A673 (cell line): ENCODE measurements around the gene EEPD1. TPM values are rescaled to one million over a fixed set of nuclear protein-coding genes. Genes with fewer than 3 reads are reported as not detected.

ENCODE experiments used
- BruUV-seq: library from RNA; stranded (reverse); fragments of 400-500 nt; replicated peaks from 2 replicates; lab custom pipeline; 2021; lab: Mats Ljungman, UMichigan
- CTCF ChIA-PET: fragments of 300-600 bp; sonication (Branson Sonifier 250); formaldehyde crosslinking; loops from one replicate; lab custom pipeline; 2022; ENCODE audit warnings: antibody characterized with exemption; lab: Charles Lee
- POLR2A ChIA-PET: fragments of 300-600 bp; sonication (Branson Sonifier 250); formaldehyde crosslinking; loops from one replicate; lab custom pipeline; 2022; ENCODE audit warnings: antibody characterized with exemption; ENCODE audit not compliant: low non-redundant PET; lab: Charles Lee
- DNase-seq: peaks from one replicate; pipeline ENCODE4 v3.0.0-alpha.2; 2015; ENCODE audit warnings: low spot score
- H3K27ac ChIP-seq: fragments of 200-600 bp; sonication (generic); 2 replicates; pipeline ENCODE4 v1.5.1; 2016; ENCODE audit warnings: mixed run types, low read depth, mild to moderate bottlenecking, mixed read lengths, antibody characterized with exemption, low read length; ENCODE audit not compliant: poor library complexity, severe bottlenecking
- H3K27me3 ChIP-seq: fragments of 200-600 bp; sonication (generic); replicated peaks from 2 replicates; pipeline ENCODE4 v1.6.1; 2017; ENCODE audit warnings: mixed run types, low read depth, mild to moderate bottlenecking, mixed read lengths, antibody characterized with exemption, low read length; ENCODE audit not compliant: insufficient read depth, poor library complexity
- H3K36me3 ChIP-seq: fragments of 200-600 bp; sonication (generic); 2 replicates; pipeline ENCODE4 v1.6.1; 2016; ENCODE audit warnings: mixed run types, mild to moderate bottlenecking, mixed read lengths, antibody characterized with exemption, low read length; ENCODE audit not compliant: insufficient read depth, poor library complexity, severe bottlenecking
- H3K4me1 ChIP-seq: fragments of 200-600 bp; sonication (generic); 2 replicates; pipeline ENCODE4 v1.6.1; 2017; ENCODE audit warnings: mixed run types, mild to moderate bottlenecking, mixed read lengths, antibody characterized with exemption, low read length; ENCODE audit not compliant: insufficient read depth, poor library complexity, severe bottlenecking
- H3K4me3 ChIP-seq: fragments of 200-600 bp; sonication (generic); 2 replicates; pipeline ENCODE4 v1.5.1; 2016; ENCODE audit warnings: low read depth, mixed run types, mild to moderate bottlenecking, mixed read lengths, low read length; ENCODE audit not compliant: poor library complexity, severe bottlenecking
- H3K9me3 ChIP-seq: fragments of 200-600 bp; sonication (generic); 2 replicates; pipeline ENCODE4 v1.6.1; 2016; ENCODE audit warnings: mixed run types, low read depth, mild to moderate bottlenecking, mixed read lengths, antibody characterized with exemption, low read length; ENCODE audit not compliant: poor library complexity, severe bottlenecking
- CTCF ChIP-seq: fragments of 300-800, 200-600 bp; sonication (generic); conservative IDR thresholded peaks from 2 replicates; pipeline ENCODE4 v1.5.1; 2017; ENCODE audit warnings: low read depth, mild to moderate bottlenecking, antibody characterized with exemption, low read length, moderate library complexity, mixed read lengths
- EZH2 ChIP-seq: fragments of 200-600 bp; sonication (generic); IDR thresholded peaks from 2 replicates; pipeline ENCODE4 v1.6.1; 2017; ENCODE audit warnings: borderline replicate concordance, low read depth, mild to moderate bottlenecking, mixed read lengths, antibody characterized with exemption, low read length; ENCODE audit not compliant: poor library complexity, severe bottlenecking
- intact Hi-C: fragments of 100-400 bp; cut with micrococcal nuclease; formaldehyde crosslinking; loops from one replicate; pipeline ENCODE4 v1.10.0; 2022; ENCODE audit not compliant: unreplicated experiment
- total RNA-seq: library from RNA; stranded (reverse); gene quantifications from 2 replicates; pipeline ENCODE4 v1.2.3, GENCODE V29; 2021

Gene EEPD1
- total RNA-seq, 1 experiment from 2014 or later: 2.5 TPM

- H3K4me1 ChIP-seq: no peaks in the 10 kb centered on the region
- TF ChIP-seq CTCF (no peak), EZH2 (no peak)
- intact Hi-C loops: no loop called here
- H3K4me3 ChIP-seq: no peak overlapping the region
- POLR2A ChIA-PET: no interaction called here
- no peaks in the 10 kb centered on the region for H3K36me3 ChIP-seq
- CTCF ChIA-PET: no interaction called here
- H3K27me3 ChIP-seq: no peaks in the 10 kb centered on the region
- BruUV-seq: no TSS peak
- DNase-seq: no peak
- H3K27ac ChIP-seq: no peak overlapping the region
- no peaks in the 10 kb centered on the region for H3K9me3 ChIP-seq
Measured at GRCh38 chr7:36208997-36209813, 56.2 kb downstream of the EEPD1 start.

GRCh38 chr7:36209814-36210183, 56.7 kb downstream of the EEPD1 start:
- POLR2A ChIA-PET: no interaction called here
- intact Hi-C loops: no loop called here
- no peak overlapping the region for H3K27ac ChIP-seq

GRCh38 chr7:36210291-36210922, 57.4 kb downstream of the EEPD1 start:
- Histone ChIP-seq H3K4me1 (no peaks in the 10 kb centered on the region), H3K4me3 (no peak overlapping the region), H3K27me3 (no peaks in the 10 kb centered on the region), H3K27ac (no peak overlapping the region), H3K36me3 (no peaks in the 10 kb centered on the region), H3K9me3 (no peaks in the 10 kb centered on the region)
- ChIA-PET CTCF (no interaction called here), POLR2A (no interaction called here)
- intact Hi-C loops: no loop called here
- no TSS peak for BruUV-seq
- TF ChIP-seq EZH2 (no peak), CTCF (no peak)
- DNase-seq: no peak

More at GRCh38 chr7:36209814-36210183, 56.7 kb downstream of the EEPD1 start:
- DNase-seq: no peak
- H3K27me3 ChIP-seq: no peaks in the 10 kb centered on the region
- CTCF ChIA-PET: no interaction called here
- TF ChIP-seq EZH2: no peak
- no peak for TF ChIP-seq CTCF
- H3K36me3 ChIP-seq: no peaks in the 10 kb centered on the region
- H3K9me3 ChIP-seq: no peaks in the 10 kb centered on the region
- no TSS peak for BruUV-seq
- H3K4me1 ChIP-seq: no peaks in the 10 kb centered on the region
- H3K4me3 ChIP-seq: no peak overlapping the region
